HG03095 (cell line): ENCODE results near the gene BRD2.

Experiments used
- ATAC-seq: cut with Tn5 transposase; IDR thresholded peaks from one replicate; pipeline ENCODE4 v1.9.1; 2021; ENCODE audit warnings: moderate library complexity; ENCODE audit not compliant: unreplicated experiment

The BRD2 gene

DNA sequence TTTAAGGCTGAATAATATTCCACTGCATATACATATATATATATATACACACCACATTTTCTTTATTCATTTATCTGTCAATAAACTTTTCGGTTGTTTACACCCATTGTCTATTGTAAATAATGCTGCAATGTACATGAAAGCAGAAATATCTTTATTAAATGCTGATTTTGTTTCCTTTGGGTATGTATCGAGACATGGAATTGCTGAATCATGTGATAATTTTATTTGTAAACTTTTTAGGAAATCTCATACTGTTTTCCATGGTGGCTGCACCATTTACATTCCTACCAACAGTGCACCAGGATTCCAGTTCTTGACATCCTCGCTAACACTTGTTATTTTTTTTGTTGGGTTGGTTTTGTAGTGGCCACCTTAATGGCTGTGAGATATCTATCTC is 55.1 kb downstream of the BRD2 start:
- no peak for ATAC-seq

- ATAC-seq = no peak
These were observed 56.1 kb downstream of the BRD2 start for GRCh38 chr6:33024521-33024920.

- ATAC-seq = no peak
These were observed 59.9 kb downstream of the BRD2 start for GRCh38 chr6:33028220-33028849.

DNA sequence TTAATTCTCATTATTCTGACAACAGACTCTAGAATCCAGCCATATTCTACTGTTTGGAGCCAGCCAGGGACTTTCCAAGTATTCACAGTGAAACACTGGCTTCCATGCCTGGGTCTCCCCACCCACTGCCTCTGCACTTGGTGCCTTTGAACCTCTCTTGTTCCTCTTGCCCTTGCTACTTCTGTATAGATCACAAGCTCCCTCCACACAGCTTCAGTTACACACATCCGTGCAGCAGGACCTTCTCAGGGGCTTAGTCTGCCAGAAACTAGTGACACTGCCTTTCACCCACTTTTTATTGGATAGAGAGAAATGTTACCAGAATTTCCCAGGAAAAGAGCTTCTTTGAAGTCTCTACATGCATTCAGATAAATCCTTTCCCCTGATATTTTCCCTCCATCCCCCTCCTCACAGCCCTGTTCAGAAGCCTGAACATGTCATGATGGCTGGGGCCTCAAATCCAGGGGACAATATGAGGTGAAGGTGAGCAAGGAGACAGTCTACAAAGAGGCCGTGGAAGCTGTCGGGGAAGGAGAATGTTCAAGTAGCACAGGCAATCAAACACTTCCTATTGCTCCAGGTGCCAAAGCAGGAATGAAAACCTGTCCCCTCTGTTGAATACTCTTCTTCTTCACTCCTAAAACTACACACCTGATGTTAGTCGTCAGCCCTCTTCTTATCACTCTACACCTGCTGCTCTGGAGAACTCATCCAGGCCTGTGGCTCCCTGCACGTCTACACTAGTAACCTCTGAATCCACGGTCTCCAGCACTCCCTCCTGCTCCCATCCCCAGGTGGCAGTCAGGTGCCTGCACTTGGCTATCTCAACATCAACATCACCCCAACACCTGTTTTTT is 61.2 kb downstream of the BRD2 start:
- peak; percentile 64 for ATAC-seq

GRCh38 chr6:33030245-33030644 is 61.9 kb downstream of the BRD2 start:
- ATAC-seq = no peak
